Activated CD8-positive, alpha-beta memory T cell treated with anti-CD3 and anti-CD28 coated beads for 1 hour (primary cell): ENCODE data around the gene PXN.
"Not testable (repeated sequence)": the region's sequence is repeated elsewhere in the genome, so short reads cannot be mapped to it uniquely, and the experiment has no call there.

Source experiments
- DNase-seq, 2 donors: peaks; one replicate each; pipeline ENCODE4 v3.0.0-alpha.2; 2020; ENCODE audit warnings: low read depth in 1 of 2; ENCODE audit errors: extremely low read depth in 1 of 2

Gene PXN

DNA sequence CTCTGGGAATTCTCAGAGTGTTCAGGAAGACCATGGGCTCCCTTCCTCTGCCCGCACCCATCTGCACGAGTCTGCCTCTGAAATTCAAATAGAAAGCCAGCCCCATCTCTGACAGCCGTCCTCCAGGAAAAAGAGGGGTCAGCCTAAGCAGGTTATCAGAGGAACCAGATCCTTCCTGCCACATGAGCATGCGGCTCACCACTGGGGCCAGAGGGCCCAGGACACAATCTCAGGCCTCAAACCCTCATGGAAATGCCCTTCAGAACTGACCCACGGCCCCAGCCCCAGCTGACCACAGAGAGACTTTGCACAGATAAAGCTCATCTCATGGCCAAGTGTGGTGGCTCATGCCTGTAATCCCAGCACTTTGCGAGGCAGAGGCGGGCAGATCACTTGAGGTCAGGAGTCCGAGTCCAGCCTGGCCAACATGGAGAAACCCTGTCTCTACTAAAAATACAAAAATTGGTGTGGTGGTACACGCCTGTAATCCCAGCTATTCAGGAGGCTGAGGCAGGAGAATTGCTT is 23.2 kb downstream of the PXN start:
- DNase-seq: no peak

DNA sequence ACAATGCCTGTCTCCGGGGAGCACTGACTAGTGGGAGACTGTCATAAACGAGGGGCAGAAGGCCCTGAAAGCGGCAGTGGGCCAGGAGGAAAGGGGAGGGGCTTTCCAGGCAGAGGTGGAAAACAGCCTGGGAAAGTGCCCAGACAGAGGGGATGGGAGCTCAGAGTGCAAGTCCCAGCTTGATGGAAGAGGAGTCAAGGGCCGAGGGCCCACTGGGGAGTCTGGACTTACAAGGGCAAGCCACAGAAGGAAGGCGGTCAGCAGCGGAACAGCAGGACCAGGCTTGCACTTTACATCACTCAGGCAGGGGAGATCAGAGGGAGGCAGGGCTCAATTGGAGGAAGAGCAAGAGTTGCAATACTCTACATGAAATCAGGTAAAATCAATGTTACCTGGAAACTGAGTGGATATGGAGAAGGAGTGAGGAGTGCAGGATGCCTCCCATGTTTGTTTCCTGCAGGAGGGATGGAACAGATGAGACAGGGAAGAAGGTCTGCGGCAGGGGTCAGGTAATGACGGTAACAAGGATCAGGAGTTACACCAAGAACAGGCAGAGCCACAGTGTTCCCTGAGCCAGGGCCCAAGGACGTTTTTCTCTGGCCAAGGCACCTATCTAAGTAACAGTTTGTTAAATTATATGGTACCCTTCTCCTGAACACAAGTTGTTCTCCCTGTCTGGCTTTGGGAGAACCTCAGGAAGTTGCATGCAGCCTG is 23.8 kb downstream of the PXN start:
- DNase-seq: no peak

DNA sequence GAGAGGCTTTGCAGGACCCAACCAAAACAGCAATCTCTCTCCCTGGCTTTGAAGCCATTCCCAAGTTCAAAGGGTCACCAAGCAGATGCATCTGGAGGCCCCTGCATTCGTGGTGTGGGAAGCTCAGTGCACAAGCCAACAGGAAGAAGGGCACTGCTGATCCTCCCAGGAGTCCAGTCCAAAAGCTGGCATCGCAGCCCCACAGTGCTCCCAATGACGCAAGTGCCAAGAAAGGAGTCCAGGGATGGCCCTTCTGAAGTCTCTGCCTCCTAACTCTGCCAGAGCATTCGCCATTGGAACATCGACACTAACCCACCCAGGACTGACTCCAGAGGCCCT is 25.1 kb downstream of the PXN start:
- no peak for DNase-seq

DNA sequence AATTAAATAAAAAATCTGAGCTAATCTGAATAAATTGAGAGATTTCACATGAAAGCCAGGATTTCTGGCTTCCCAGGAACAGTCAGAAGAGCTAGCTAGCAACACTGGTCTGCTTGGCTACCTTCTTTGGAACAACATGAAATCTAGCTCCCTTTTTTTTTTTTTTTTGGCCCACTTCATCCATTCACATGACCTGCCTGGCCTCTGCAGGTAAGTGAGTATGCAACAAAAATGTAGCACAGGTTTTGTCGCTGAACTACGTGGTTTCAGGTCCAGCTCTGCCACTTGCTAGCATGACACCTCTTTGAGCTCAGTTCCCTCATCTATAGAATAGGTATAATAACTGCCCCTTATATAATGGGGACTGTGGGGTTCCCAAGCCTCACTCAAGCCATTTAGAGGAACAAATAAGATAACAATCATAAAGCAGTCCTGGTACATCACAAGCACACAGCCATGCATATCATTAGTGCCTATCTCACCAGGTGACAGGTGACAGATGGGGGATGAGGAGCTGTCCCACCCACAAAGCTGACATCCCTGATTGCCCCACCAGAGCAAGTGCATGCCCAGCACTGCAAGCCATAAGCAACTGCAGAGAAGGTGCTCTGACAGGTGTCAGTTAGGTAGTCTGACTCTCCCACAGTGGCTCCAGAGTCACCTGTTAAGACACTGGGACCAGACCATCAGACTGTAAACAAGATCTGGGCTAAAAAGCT is 25.6 kb downstream of the PXN start:
- DNase-seq: no peak

DNA sequence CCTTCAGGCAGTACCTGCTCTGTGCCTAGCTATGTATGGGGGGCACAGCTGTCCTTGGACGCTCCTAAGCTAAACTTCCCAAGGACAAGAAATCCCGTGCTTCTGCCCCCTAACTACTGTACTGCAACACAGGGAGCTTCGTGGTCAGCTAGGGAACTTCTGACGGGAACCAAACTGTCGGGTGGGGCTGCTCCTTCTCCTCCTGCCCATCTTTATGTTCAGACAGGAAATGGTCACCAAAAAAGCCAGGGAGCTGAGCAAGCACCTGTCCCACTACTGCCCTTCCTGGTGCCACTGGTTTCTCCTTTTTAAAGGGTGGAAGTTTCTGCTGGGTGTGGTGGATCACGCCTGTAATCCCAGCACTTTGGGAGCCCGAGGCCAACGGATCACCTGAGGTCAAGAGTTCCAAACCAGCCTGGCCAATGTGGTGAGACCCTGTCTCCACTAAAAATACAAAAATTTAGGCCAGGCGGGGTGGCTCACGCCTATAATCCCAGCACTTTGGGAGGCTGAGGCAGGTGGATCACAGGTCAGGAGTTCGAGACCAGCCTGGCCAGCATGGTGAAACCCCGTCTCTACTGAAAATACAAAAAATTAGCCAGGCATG is 26.6 kb downstream of the PXN start:
- no peak for DNase-seq

DNA sequence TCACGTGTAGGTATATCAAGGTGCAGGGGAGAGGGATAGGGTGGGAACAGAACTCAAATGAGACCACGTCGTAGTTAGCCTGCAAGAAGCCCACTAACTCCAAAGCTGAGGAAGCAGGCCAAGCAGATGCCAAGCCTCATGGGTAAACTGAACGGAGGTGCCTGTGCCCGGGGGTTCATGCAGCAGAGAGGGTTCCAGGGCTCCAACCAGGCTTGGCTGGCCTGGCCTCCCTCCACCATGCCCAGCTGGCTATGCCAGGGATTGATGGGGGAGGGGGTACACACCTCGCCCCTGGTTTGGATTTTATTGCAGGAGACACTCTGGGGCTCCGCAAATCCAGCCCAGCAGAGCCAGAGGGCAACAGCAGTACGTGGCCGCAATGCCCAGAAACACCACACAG is 27.3 kb downstream of the PXN start:
- DNase-seq: no peak

DNA sequence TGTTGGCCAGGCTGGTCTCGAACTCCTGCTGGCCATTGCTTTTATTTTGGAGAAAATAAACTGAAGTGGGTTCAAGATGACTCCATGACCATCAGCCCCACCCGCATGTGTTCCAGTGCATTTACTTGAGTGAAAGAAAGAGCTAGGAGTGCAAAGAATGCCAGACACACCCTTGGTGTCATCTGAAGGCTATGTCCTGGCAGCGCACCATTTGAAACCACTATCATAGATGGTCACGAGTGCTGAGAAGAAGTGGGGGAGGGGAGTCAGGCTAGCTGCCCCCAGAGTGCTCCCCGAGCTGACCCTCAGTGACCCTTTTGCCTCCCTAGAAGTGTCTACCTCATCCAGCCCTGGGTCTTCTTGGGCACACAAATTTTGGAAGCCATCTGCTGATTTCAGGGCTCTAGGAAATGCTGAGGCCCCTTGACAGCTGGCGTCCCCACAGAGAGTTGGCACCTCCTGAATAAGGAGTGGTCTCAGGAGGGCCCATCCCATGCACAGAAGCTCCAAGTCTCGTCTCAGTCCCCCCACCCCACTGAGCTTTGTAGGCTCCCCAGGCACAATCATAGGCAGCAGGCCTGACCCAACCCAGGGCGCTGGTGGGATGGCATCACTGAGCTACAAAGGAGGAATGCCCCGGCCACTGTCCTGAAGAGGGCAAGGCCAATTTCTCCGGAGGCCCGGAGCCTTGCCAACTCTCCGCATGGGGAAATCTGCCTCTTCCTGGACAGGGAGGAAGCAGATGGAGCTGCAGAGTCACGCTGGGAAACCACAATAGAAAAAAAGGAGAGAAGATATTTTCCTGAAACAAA is 28.0 kb downstream of the PXN start:
- DNase-seq: no peak

DNA sequence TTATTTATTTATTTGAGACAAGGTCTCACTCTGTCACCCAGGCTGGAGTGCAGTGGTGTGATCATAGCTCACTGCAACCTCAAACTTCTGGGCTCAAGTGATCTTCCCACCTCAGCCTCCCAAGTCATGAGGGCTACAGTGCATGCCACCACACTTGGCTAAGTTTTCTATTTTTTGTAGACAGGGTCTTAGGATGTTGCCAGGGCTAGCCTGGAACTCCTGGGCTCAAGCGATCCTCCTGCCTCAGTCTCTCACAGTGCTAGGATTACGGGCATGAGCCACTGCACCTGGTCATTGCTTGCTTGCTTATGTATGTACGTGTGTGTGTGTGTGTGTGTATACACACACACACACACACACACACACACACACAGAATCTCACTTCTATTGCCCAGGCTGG is 28.7 kb downstream of the PXN start:
- not testable (repeated sequence) for DNase-seq

DNA sequence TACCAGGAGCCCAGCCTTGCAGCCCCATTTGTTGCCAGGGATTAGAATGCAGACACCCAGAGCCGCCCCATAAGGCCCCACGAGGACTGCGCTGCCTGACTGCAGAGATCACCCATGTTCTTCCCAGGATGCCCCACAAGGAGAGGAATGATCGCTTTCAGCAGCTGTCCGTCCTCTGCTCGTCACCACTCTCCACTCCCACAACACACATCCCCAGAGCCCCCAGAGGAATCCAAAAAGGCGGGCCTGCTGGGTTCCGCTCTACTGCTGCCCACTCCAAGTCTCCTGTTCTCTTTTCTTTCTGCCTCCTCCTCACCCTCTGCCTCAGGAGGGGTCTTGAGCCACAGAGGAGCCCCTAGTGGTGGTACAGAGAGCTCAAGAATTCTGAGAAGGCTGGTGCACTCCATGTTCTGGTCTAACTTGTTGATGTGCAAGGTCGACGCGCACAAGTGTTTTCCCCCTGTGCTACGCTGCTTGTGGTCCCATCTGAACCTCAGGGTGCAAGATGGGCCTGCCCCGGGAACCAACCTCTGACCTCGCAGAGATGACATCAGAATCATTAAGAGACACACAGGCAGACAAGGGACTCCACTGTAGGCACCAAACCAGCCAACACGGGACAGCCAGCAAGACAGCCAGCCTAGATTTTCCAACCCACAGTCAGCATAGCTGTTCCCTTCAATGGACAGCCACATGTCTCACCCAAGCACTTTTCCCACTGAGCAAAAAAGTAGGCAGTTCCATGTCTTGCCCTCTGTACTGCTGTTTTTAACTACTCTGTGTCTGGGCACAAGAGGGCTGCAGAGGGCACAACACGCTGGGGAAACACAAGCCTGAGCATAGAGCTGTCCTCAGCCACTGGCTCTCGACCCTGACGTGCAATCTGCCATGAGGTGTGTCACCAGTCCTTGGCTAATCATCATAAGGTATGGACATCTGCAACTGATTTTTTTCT is 29.9 kb downstream of the PXN start:
- no peak for DNase-seq

DNA sequence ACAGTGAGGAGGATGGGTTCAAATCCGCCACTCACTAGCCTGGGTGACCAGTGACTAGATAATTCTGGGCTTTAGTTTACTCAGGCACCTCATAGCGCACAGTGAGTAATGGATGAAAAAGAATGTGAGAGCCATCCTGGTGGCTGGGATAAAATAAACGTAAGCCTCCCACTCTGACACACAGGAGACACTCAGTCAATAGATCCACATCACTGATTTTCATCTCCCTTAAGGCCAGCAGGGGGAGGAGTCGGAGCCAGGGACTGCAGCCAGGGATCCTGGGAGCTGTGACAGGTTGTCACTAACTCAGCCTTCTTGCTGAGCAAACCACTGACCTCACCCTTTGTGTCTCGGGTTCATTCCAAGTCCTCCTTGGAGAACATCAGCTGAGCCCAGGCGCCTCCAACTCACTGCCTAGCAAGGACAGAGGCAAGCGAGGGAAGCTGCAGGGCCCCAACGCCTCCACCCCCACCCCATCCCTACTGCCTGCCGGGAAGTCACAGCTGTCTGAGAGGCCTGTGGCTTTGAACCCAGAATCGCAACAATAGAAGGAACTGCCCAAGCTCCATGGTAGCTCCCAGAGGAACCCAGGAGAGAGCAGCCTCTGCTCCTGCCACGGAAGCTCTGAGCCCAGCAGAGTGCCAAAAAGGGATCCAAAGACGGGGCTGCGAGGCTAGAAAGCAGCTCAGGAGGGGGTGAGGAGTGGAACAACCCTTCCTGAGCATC is 30.7 kb downstream of the PXN start:
- no peak for DNase-seq

DNA sequence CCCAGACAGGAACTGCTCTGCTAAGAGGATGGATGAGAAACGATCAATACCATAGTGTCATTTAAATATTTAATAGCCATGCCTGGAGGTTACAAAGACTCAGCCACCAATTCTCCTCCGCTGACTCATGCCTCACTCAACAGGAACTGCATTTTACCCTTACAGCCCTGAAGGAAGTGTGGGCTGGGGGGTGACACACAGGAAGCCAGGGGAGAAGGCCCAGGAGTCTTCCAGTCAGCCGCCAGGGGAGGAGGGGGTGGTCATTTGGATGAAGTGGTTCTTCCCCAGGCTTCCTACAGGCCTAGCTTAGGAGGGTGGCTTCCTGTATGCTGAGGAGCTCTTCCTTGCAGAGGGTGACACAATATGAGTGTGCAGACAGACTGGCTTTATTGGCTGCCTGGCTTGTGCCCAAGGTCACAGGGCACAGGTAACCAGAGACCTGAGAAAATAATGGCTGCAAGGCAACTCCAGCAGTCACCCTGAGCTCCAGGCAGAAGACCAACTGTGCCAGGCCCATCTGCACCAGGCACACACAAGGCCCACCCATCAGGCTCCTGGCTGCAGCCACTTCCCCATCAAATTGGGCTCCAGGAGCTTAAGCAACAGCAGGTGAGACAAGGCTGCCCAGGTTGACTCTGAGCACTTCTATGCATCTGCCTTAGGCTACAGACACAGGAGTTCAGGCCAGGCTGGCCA is 34.1 kb downstream of the PXN start:
- peak; percentile 39 to 69 for DNase-seq

DNA sequence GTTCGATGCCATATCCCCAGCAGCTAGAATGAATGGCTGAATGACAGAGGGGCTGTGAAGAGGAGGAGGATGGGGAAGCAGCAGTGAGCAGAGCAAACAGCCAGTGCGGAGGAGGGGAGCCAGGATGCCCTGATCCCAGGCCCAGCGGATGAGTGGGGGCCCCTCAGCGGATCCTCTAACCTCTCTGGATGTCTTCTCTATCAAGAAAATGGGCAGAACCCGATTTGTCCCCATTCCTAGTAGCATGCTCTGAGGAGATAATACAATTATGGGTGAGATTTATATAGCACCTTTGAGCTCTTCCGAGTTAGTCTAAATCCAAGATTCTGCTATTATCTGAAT is 34.6 kb downstream of the PXN start:
- DNase-seq: no peak

DNA sequence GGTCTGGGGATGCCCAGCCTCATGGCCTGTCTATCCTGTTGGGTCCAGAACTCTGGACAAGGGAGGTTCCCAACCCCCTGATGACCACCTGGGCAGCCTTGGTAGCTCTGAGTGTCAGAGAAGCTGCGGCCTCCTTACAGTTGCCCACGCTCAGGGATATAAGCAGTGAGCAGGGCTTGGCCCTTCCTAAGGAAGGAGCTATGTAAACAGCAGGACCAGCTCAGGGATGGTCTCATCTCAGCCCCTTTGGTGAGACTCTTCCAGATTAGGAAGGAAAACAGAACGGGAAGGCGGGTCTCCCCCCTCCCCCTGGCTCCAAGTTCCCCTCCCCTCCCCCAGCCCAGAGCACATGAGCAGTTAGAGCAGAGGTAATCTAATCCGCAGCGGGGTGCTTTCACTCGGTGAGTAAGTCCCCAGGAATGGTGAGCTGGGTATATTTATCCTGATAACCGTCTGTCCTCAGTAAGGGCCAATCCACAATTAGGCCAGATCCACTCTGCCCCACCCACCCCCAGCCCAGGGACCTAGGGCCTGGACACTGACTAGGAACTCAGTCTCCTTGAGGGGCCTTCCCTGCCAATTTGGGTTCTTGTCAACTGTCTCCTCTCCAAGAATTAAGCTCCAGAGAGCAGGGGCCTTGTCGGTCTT is 35.1 kb downstream of the PXN start:
- DNase-seq: no peak

DNA sequence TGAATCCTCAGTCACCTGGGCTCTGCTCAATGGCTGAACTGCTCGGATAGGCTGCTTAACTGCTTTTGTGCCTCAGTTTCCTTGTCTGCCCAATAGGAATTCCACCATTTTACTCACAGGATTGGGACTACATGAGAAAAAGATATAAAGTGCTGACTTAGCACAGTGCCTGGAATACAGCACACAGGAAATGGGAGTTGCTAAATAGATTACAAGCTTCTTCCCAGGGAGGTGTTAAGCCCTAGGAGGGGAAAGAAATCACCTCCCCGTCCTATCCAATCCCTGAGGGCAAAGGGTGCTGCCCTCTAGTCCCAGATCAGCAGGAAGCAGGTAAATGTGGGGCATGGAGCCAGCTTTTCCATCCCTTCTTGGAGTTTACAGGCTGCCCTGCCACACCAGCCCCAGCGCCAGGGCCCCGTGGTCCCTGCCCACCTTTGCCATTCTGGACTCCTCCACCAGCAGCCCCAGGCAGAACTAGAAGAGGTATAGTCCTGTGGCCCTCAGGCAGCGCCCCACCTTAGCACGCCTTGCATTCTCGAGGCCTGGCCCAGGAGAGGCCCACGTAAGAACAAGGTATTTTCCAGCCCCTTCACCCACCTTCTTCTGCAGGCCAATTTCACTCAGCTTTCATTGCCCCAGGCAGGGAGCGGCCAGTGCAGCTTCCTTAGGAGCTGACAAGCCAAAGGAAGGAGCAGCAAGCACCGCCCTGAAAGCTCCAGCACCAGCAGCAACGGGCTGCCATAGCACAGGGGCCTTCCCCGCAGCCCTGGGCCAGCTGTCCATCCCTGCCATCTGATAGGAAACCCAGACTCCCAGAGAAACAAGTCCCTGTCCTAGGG is 35.8 kb downstream of the PXN start:
- no peak for DNase-seq

DNA sequence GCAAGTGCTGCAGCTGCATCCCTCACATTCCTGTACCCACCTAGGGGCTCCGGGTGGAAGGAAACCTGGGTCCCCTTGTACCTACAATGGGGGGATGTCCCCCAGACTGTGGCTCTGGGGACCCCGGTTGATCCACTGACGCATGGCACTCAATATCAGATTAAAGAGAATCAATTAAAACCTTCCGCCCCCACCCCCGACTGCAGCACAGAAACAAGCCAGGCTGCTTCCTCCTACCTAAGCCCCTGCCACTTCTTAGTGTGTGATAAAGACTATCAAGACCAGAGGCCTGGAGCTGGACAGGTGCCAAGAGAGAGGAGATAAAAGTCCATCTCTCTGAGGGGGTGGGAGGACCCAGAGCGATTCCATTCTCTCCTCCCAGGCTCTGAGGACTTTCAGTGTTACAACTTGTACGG is 36.5 kb downstream of the PXN start:
- no peak for DNase-seq

DNA sequence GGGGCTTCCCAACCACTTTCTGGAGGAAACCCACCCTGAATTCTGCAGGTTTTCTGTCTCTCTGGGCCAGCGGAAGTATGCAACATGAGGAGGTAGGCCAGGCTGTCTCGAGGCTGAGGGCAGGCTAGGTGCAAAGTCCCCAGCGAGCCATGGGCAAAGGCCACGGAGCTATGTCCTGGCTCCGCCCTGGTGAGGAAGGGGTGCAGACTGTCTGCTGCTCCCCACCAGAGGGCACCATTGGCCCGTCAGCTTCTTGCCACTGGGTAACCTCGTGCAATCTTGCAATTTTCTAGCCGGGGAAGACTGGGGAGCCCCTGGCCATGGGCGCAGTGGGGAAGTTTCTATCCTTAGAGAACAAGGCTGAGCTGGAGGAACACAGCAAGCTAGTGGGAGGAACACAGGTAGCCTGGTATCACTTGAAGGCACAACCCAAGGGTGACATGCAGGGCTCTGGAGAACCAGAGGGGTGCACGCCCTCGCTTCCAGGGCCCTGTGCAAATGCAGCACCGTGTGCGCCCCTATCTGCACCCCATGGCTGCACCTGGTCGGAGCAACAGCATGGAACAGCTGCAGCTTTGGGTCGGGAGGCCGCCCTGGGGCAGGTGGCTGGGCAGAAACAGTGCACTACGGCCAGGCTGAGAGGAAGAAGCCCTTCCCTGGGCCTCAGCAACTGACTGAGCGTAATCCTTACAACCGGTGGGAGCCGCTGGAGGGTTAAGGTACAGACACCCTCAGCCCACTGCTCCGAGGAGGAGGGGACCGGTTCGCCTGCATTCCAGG is 37.0 kb downstream of the PXN start:
- DNase-seq: peak; percentile 72 to 77

DNA sequence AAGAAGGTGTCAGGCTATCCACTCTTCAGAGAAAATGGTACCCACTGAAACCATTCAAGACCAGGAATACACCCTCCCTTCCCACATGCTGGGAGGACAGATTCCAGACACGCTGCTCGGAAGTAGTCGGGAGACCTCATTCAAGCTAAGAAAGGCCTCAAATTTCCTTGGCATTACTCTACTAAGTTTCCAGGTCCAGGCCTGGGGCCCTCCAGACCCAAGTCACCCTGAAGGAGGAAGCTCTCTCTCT is 37.6 kb downstream of the PXN start:
- no peak for DNase-seq
